Measurements from ENCODE around the gene KAT6B. TPM values are rescaled to one million over a fixed set of nuclear protein-coding genes. Genes with fewer than 3 reads are reported as not detected.

Gene KAT6B
- total and polyA plus RNA-seq, 2 donors (not counting 1 experiment from before 2014, with no cell fraction given): 3.9 to 37.8 TPM

- Histone ChIP-seq H3K4me2 (ENCODE audit: extremely low read depth, insufficient read depth, low read length) (no peak overlapping the region), H3K9ac (ENCODE audit: insufficient read depth, low read length) (no peak overlapping the region), H3K4me3 (replicated peaks in 1 of 4; ENCODE audit: control extremely low read depth in 1 of 4, insufficient read depth in 1 of 4, low read depth in 3 of 4, low read length in 4 of 4) (no peak overlapping the region), H3K27ac (ENCODE audit: insufficient read depth, low read length) (no peak overlapping the region), H3K4me1 (ENCODE audit: control insufficient read depth, extremely low read depth, insufficient read depth, low read length) (peaks cover 6% of the 10 kb centered on the region), H3K36me3 (ENCODE audit: control insufficient read depth, insufficient read depth, low read length) (no peaks in the 10 kb centered on the region), H3K79me2 (ENCODE audit: control insufficient read depth, insufficient read depth, low read length) (peaks cover 23% of the 10 kb centered on the region), H2AFZ (ENCODE audit: low read length) (no peak overlapping the region), H3K9me3 (ENCODE audit: control insufficient read depth, insufficient read depth, low read depth, low read length) (no peaks in the 10 kb centered on the region), H4K20me1 (ENCODE audit: control insufficient read depth, extremely low read depth, insufficient read depth, low read length) (no peaks in the 10 kb centered on the region), H3K27me3 (ENCODE audit: control insufficient read depth, insufficient read depth, low read length) (no peaks in the 10 kb centered on the region)
- no peak for DNase-seq (ENCODE audit: low read depth in 2 of 2)
- TF ChIP-seq EZH2 (IDR thresholded peaks at IDR 0.05; ENCODE audit: low read length, missing control alignments) (no peak), CTCF (conservative IDR thresholded peaks at IDR 0.05 in 1 of 2, IDR thresholded peaks at IDR 0.05 in 1 of 2; ENCODE audit: low read depth in 1 of 2, low read length in 2 of 2) (no peak)
Observed at GRCh38 chr10:74859546-74859945, 33.1 kb downstream of the KAT6B start.

- Histone ChIP-seq H3K4me3 (replicated peaks in 1 of 4; ENCODE audit: control extremely low read depth in 1 of 4, insufficient read depth in 1 of 4, low read depth in 3 of 4, low read length in 4 of 4) (no peak overlapping the region), H4K20me1 (ENCODE audit: control insufficient read depth, extremely low read depth, insufficient read depth, low read length) (no peaks in the 10 kb centered on the region), H3K4me2 (ENCODE audit: extremely low read depth, insufficient read depth, low read length) (no peak overlapping the region), H3K36me3 (ENCODE audit: control insufficient read depth, insufficient read depth, low read length) (no peaks in the 10 kb centered on the region), H2AFZ (ENCODE audit: low read length) (no peak overlapping the region), H3K27me3 (ENCODE audit: control insufficient read depth, insufficient read depth, low read length) (no peaks in the 10 kb centered on the region), H3K9me3 (ENCODE audit: control insufficient read depth, insufficient read depth, low read depth, low read length) (no peaks in the 10 kb centered on the region), H3K4me1 (ENCODE audit: control insufficient read depth, extremely low read depth, insufficient read depth, low read length) (peaks cover 2% of the 10 kb centered on the region), H3K9ac (ENCODE audit: insufficient read depth, low read length) (no peak overlapping the region), H3K27ac (ENCODE audit: insufficient read depth, low read length) (no peak overlapping the region), H3K79me2 (ENCODE audit: control insufficient read depth, insufficient read depth, low read length) (peaks cover 8% of the 10 kb centered on the region)
- no peak for TF ChIP-seq CTCF (conservative IDR thresholded peaks at IDR 0.05 in 1 of 2, IDR thresholded peaks at IDR 0.05 in 1 of 2; ENCODE audit: low read depth in 1 of 2, low read length in 2 of 2)
- DNase-seq (ENCODE audit: low read depth in 2 of 2): no peak
Observed at GRCh38 chr10:74862625-74863024, 36.2 kb downstream of the KAT6B start.

GRCh38 chr10:74863551-74863950 lies 37.2 kb downstream of the KAT6B start:
- no peaks in the 10 kb centered on the region for H3K27me3 ChIP-seq (ENCODE audit: control insufficient read depth, insufficient read depth, low read length)
- no peak overlapping the region for H3K4me3 ChIP-seq (replicated peaks in 1 of 4; ENCODE audit: control extremely low read depth in 1 of 4, insufficient read depth in 1 of 4, low read depth in 3 of 4, low read length in 4 of 4)
- H3K36me3 ChIP-seq (ENCODE audit: control insufficient read depth, insufficient read depth, low read length): no peaks in the 10 kb centered on the region
- DNase-seq (ENCODE audit: low read depth in 2 of 2): peak; percentile 49 to 81
- H3K4me1 ChIP-seq (ENCODE audit: control insufficient read depth, extremely low read depth, insufficient read depth, low read length): peaks cover 2% of the 10 kb centered on the region
- H3K4me2 ChIP-seq (ENCODE audit: extremely low read depth, insufficient read depth, low read length): no peak overlapping the region
- H3K79me2 ChIP-seq (ENCODE audit: control insufficient read depth, insufficient read depth, low read length): peaks cover 8% of the 10 kb centered on the region
- TF ChIP-seq EZH2 (IDR thresholded peaks at IDR 0.05; ENCODE audit: low read length, missing control alignments) (no peak), CTCF (conservative IDR thresholded peaks at IDR 0.05 in 1 of 2, IDR thresholded peaks at IDR 0.05 in 1 of 2; ENCODE audit: low read depth in 1 of 2, low read length in 2 of 2) (no peak)
- no peaks in the 10 kb centered on the region for H4K20me1 ChIP-seq (ENCODE audit: control insufficient read depth, extremely low read depth, insufficient read depth, low read length)
- H3K9me3 ChIP-seq (ENCODE audit: control insufficient read depth, insufficient read depth, low read depth, low read length): no peaks in the 10 kb centered on the region
- no peak overlapping the region for H3K9ac ChIP-seq (ENCODE audit: insufficient read depth, low read length)
- no peak overlapping the region for H3K27ac ChIP-seq (ENCODE audit: insufficient read depth, low read length)
- H2AFZ ChIP-seq (ENCODE audit: low read length): no peak overlapping the region

Data from fibroblast of lung (primary cell).